T-helper 1 cell treated with Interleukin-12 subunit alpha and Interleukin-12 subunit beta and Interleukin-4 antibody, amounts not matched to agents 30 μg/mL and 1 μg/mL, for 36 hours (primary cell): ENCODE data around the gene TNRC6C.

Source experiments
- H3K27ac Mint-ChIP-seq: one replicate; pipeline ENCODE4 v1.8.0; 2021; ENCODE audit warnings: mild to moderate bottlenecking, mixed read lengths
- H3K27me3 Mint-ChIP-seq: one replicate; pipeline ENCODE4 v1.8.0; 2021; ENCODE audit warnings: low read depth, mixed read lengths
- H3K36me3 Mint-ChIP-seq: one replicate; pipeline ENCODE4 v1.8.0; 2021; ENCODE audit warnings: low read depth, mixed read lengths
- H3K4me1 Mint-ChIP-seq: one replicate; pipeline ENCODE4 v1.8.0; 2021; ENCODE audit warnings: low read depth, mixed read lengths
- H3K4me3 Mint-ChIP-seq: one replicate; pipeline ENCODE4 v1.8.0; 2021; ENCODE audit warnings: mild to moderate bottlenecking, moderate library complexity, mixed read lengths
- H3K9me3 Mint-ChIP-seq: one replicate; pipeline ENCODE4 v1.8.0; 2021; ENCODE audit warnings: mixed read lengths

The TNRC6C gene

GRCh38 chr17:77944390-77945222, 13.9 kb upstream of the TNRC6C start:
- no peak overlapping the region for H3K27ac Mint-ChIP-seq
- no peaks in the 10 kb centered on the region for H3K36me3 Mint-ChIP-seq
- peaks cover 5% of the 10 kb centered on the region for H3K9me3 Mint-ChIP-seq
- H3K4me3 Mint-ChIP-seq = no peak overlapping the region
- peaks cover 29% of the 10 kb centered on the region for H3K27me3 Mint-ChIP-seq
- H3K4me1 Mint-ChIP-seq = no peaks in the 10 kb centered on the region

GRCh38 chr17:77946900-77947645, 11.4 kb upstream of the TNRC6C start:
- no peak overlapping the region for H3K27ac Mint-ChIP-seq
- peaks cover 41% of the 10 kb centered on the region for H3K27me3 Mint-ChIP-seq
- H3K4me1 Mint-ChIP-seq = no peaks in the 10 kb centered on the region
- peaks cover 5% of the 10 kb centered on the region for H3K9me3 Mint-ChIP-seq
- H3K36me3 Mint-ChIP-seq = no peaks in the 10 kb centered on the region
- no peak overlapping the region for H3K4me3 Mint-ChIP-seq

GRCh38 chr17:77948690-77949114, 9.8 kb upstream of the TNRC6C start:
- Mint-ChIP-seq H3K9me3 (peaks cover 5% of the 10 kb centered on the region), H3K27ac (no peak overlapping the region)

GRCh38 chr17:77951123-77951522, 7.4 kb upstream of the TNRC6C start:
- Mint-ChIP-seq H3K4me1 (peaks cover 2% of the 10 kb centered on the region), H3K4me3 (no peak overlapping the region), H3K36me3 (no peaks in the 10 kb centered on the region), H3K27me3 (peaks cover 73% of the 10 kb centered on the region), H3K9me3 (peaks cover 5% of the 10 kb centered on the region), H3K27ac (no peak overlapping the region)

More at GRCh38 chr17:77948690-77949114, 9.8 kb upstream of the TNRC6C start:
- H3K27me3 Mint-ChIP-seq = peaks cover 53% of the 10 kb centered on the region
- H3K4me1 Mint-ChIP-seq = peaks cover 2% of the 10 kb centered on the region
- no peak overlapping the region for H3K4me3 Mint-ChIP-seq
- H3K36me3 Mint-ChIP-seq = no peaks in the 10 kb centered on the region

- H3K27ac Mint-ChIP-seq = no peak overlapping the region
- H3K36me3 Mint-ChIP-seq = peaks cover 2% of the 10 kb centered on the region
- peaks cover 5% of the 10 kb centered on the region for H3K9me3 Mint-ChIP-seq
- H3K4me3 Mint-ChIP-seq = no peak overlapping the region
- H3K4me1 Mint-ChIP-seq = peaks cover 8% of the 10 kb centered on the region
- H3K27me3 Mint-ChIP-seq = peaks cover 80% of the 10 kb centered on the region
These were observed 6.1 kb upstream of the TNRC6C start for GRCh38 chr17:77952368-77952767.

GRCh38 chr17:77957235-77957856, 1.2 kb upstream of the TNRC6C start:
- Mint-ChIP-seq H3K36me3 (peaks cover 9% of the 10 kb centered on the region), H3K27me3 (peaks cover 64% of the 10 kb centered on the region), H3K4me1 (peaks cover 24% of the 10 kb centered on the region), H3K4me3 (peak overlapping the region; percentile 92), H3K27ac (peak overlapping the region; percentile 87), H3K9me3 (no peaks in the 10 kb centered on the region)

- H3K9me3 Mint-ChIP-seq = no peaks in the 10 kb centered on the region
- H3K36me3 Mint-ChIP-seq = peaks cover 11% of the 10 kb centered on the region
- peak overlapping the region; percentile 75 for H3K4me3 Mint-ChIP-seq
- H3K4me1 Mint-ChIP-seq = peaks cover 34% of the 10 kb centered on the region
- peaks cover 56% of the 10 kb centered on the region for H3K27me3 Mint-ChIP-seq
- no peak overlapping the region for H3K27ac Mint-ChIP-seq
These were observed 218 bp downstream of the TNRC6C start for GRCh38 chr17:77958716-77959125.

- H3K27ac Mint-ChIP-seq = peak overlapping the region; percentile 79
- peaks cover 11% of the 10 kb centered on the region for H3K36me3 Mint-ChIP-seq
- H3K9me3 Mint-ChIP-seq = no peaks in the 10 kb centered on the region
- peaks cover 36% of the 10 kb centered on the region for H3K4me1 Mint-ChIP-seq
- peak overlapping the region; percentile 88 for H3K4me3 Mint-ChIP-seq
- peaks cover 53% of the 10 kb centered on the region for H3K27me3 Mint-ChIP-seq
These were observed 823 bp downstream of the TNRC6C start for GRCh38 chr17:77959126-77959925.

GRCh38 chr17:77959926-77960521, 1.5 kb downstream of the TNRC6C start:
- Mint-ChIP-seq H3K9me3 (no peaks in the 10 kb centered on the region), H3K27me3 (peaks cover 51% of the 10 kb centered on the region), H3K4me1 (peaks cover 38% of the 10 kb centered on the region), H3K27ac (peak overlapping the region; percentile 79), H3K4me3 (peak overlapping the region; percentile 88), H3K36me3 (peaks cover 11% of the 10 kb centered on the region)

GRCh38 chr17:77961741-77962140, 3.2 kb downstream of the TNRC6C start:
- H3K4me1 Mint-ChIP-seq = peaks cover 42% of the 10 kb centered on the region
- peaks cover 34% of the 10 kb centered on the region for H3K27me3 Mint-ChIP-seq
- peaks cover 12% of the 10 kb centered on the region for H3K36me3 Mint-ChIP-seq
- H3K4me3 Mint-ChIP-seq = no peak overlapping the region
- no peaks in the 10 kb centered on the region for H3K9me3 Mint-ChIP-seq
- no peak overlapping the region for H3K27ac Mint-ChIP-seq

GRCh38 chr17:77962348-77962747, 3.8 kb downstream of the TNRC6C start:
- no peaks in the 10 kb centered on the region for H3K9me3 Mint-ChIP-seq
- H3K27me3 Mint-ChIP-seq = peaks cover 28% of the 10 kb centered on the region
- no peak overlapping the region for H3K4me3 Mint-ChIP-seq
- H3K4me1 Mint-ChIP-seq = peaks cover 38% of the 10 kb centered on the region
- peaks cover 11% of the 10 kb centered on the region for H3K36me3 Mint-ChIP-seq
- no peak overlapping the region for H3K27ac Mint-ChIP-seq

GRCh38 chr17:77963441-77963840, 4.9 kb downstream of the TNRC6C start:
- Mint-ChIP-seq H3K27me3 (peaks cover 24% of the 10 kb centered on the region), H3K4me3 (no peak overlapping the region), H3K9me3 (no peaks in the 10 kb centered on the region), H3K27ac (no peak overlapping the region), H3K4me1 (peaks cover 34% of the 10 kb centered on the region), H3K36me3 (peaks cover 8% of the 10 kb centered on the region)

- H3K27me3 Mint-ChIP-seq = peaks cover 15% of the 10 kb centered on the region
- H3K4me1 Mint-ChIP-seq = peaks cover 25% of the 10 kb centered on the region
- H3K36me3 Mint-ChIP-seq = peaks cover 8% of the 10 kb centered on the region
- no peak overlapping the region for H3K27ac Mint-ChIP-seq
- H3K4me3 Mint-ChIP-seq = no peak overlapping the region
- no peaks in the 10 kb centered on the region for H3K9me3 Mint-ChIP-seq
These were observed 6.8 kb downstream of the TNRC6C start for GRCh38 chr17:77965352-77965751.
